ENCODE data around the gene WWOX.

DNA sequence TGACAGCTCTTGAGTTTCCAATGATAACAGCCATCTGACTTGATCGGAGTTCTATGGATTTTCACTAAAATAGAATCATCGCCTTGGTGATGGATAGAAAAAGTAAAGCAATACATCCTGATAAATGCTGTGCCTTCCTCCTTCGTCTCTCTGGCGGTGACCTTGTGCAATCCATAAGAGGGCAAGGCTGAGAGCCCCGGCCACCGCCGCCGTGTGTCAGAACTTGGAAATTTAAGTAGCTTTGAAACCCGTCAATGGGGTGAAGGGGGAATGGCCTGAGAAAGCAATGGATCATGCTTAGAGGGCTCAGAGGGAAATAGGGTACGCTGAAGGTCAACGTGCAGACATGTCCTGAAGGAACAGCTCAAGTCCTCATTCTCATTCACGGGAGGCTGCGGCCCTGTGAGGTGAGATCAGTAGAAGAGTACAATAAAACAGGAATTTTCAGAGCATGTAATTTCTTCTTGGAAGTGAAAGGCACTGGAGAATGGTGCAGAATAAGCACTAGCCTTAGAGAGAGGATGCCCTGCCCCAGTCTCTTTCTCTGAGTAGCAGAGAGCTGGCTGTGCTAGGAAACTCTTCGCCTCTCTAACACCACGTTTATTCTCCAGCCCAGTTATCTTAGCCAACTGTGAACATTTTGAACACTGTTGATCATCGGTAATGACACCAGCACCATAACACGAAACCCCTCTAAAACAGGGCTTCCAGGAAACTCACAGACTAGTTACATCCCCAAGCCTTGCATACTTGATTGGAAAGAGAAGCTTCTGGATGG, 573.5 kb downstream of the WWOX start:
- TF ChIP-seq, protein P1, sequence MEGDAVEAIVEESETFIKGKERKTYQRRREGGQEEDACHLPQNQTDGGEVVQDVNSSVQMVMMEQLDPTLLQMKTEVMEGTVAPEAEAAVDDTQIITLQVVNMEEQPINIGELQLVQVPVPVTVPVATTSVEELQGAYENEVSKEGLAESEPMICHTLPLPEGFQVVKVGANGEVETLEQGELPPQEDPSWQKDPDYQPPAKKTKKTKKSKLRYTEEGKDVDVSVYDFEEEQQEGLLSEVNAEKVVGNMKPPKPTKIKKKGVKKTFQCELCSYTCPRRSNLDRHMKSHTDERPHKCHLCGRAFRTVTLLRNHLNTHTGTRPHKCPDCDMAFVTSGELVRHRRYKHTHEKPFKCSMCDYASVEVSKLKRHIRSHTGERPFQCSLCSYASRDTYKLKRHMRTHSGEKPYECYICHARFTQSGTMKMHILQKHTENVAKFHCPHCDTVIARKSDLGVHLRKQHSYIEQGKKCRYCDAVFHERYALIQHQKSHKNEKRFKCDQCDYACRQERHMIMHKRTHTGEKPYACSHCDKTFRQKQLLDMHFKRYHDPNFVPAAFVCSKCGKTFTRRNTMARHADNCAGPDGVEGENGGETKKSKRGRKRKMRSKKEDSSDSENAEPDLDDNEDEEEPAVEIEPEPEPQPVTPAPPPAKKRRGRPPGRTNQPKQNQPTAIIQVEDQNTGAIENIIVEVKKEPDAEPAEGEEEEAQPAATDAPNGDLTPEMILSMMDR (IDR thresholded peaks at IDR 0.05): no peak
- no peak for TF ChIP-seq POLR2A (IDR thresholded peaks at IDR 0.05)
- TF ChIP-seq POLR2AphosphoS5 (IDR thresholded peaks at IDR 0.05): no peak
